Testis (tissue), 3 donors: ENCODE data around the gene GNAS-AS1. TPM values are rescaled to one million over a fixed set of nuclear protein-coding genes. Genes with fewer than 3 reads are reported as not detected.

Experiments used
- DNase-seq: peaks from one replicate; pipeline ENCODE4 v3.0.0-alpha.2; 2019
- H3K27ac ChIP-seq, 2 donors: fragments of 200-600 bp; sonication (generic); one replicate each; pipeline ENCODE4 v1.5.1; 2019
- H3K27me3 ChIP-seq: fragments of 200-600 bp; sonication (generic); one replicate; pipeline ENCODE4 v1.5.1; 2019
- H3K36me3 ChIP-seq: fragments of 200-600 bp; sonication (generic); one replicate; pipeline ENCODE4 v1.5.1; 2017; ENCODE audit warnings: low read depth; ENCODE audit errors: missing control alignments
- H3K4me1 ChIP-seq: fragments of 200-600 bp; sonication (generic); one replicate; pipeline ENCODE4 v1.5.1; 2019
- H3K4me3 ChIP-seq, 2 donors: fragments of 200-600 bp; sonication (generic); one replicate each; pipeline ENCODE4 v1.5.1; 2017 to 2019
- H3K9me3 ChIP-seq: fragments of 200-600 bp; sonication (generic); one replicate; pipeline ENCODE4 v1.5.1; 2017
- CTCF ChIP-seq, 3 experiments: fragments of 450-650 bp in 2 of 3; fragments of 200-600 bp in 1 of 3; sonication (generic) in 1 of 3; IDR thresholded peaks; one replicate each; pipeline ENCODE4 v1.5.1; 2016 to 2019; ENCODE audit warnings: antibody characterized with exemption in 3 of 3, mild to moderate bottlenecking in 2 of 3, moderate library complexity in 1 of 3
- POLR2A ChIP-seq: fragments of 450-650 bp; IDR thresholded peaks from one replicate; pipeline ENCODE4 v1.6.1; 2017; ENCODE audit warnings: antibody characterized with exemption, mild to moderate bottlenecking, moderate library complexity
- WGBS, 2 donors: methylation state at CpG; one replicate each; pipeline ENCODE4 v1.1.5; 2018; 5-methylcytosine and 5-hydroxymethylcytosine counted together
- intact Hi-C: fragments of 100-400 bp; cut with DNase I; formaldehyde crosslinking; loops from one replicate; pipeline ENCODE4 v1.15.1; 2023; ENCODE audit warnings: low total_unique reads
- polyA plus RNA-seq: library from polyadenylated mRNA; stranded (reverse); fragments of 350-450 nt; fragmentation: Illumina TruSeq; extraction: RNeasy Lipid Tissue Mini Kit (QIAGEN cat#74804); gene quantifications from one replicate; pipeline ENCODE4 v1.2.3, GENCODE V29; 2014; ENCODE audit warnings: low read depth, low replicate concordance; ENCODE audit not compliant: insufficient read depth
- total RNA-seq, 2 donors: library from RNA; depleted of rRNA; stranded (reverse); fragments of >200 nt; gene quantifications; one replicate each; pipeline ENCODE4 v1.2.3, GENCODE V29; 2016

GNAS-AS1 gene
- total and polyA plus RNA-seq, 3 donors from 2014 or later, result 1.1 to 4.4 (median 3.5) TPM

- DNase-seq, result no peak
- 78 to 81% methylated on average over 21 to 22 of the region's 22 CpGs for WGBS, 2 donors
- TF ChIP-seq POLR2A, result no peak
- no peak for TF ChIP-seq CTCF (IDR thresholded peaks at IDR 0.05)
- Histone ChIP-seq H3K36me3 (no peaks in the 10 kb centered on the region), H3K27me3 (no peaks in the 10 kb centered on the region), H3K4me1 (no peaks in the 10 kb centered on the region), H3K9me3 (no peaks in the 10 kb centered on the region), H3K4me3 (no peak overlapping the region), H3K27ac (no peak overlapping the region)
- intact Hi-C loops, result no loop called here
Measured at GRCh38 chr20:58800134-58800871, 50.4 kb downstream of the GNAS-AS1 start.

GRCh38 chr20:58797371-58798338 lies 53.0 kb downstream of the GNAS-AS1 start:
- H3K4me3 ChIP-seq, result no peak overlapping the region
- intact Hi-C loops, result no loop called here
- no peak for DNase-seq
- H3K9me3 ChIP-seq, result no peaks in the 10 kb centered on the region
- TF ChIP-seq POLR2A (no peak), CTCF (IDR thresholded peaks at IDR 0.05) (no peak)
- no peaks in the 10 kb centered on the region for H3K36me3 ChIP-seq
- no peaks in the 10 kb centered on the region for H3K27me3 ChIP-seq
- WGBS, 2 donors, result 90 to 91% methylated on average over 24 to 26 of the region's 26 CpGs
- H3K27ac ChIP-seq, result no peak overlapping the region
- H3K4me1 ChIP-seq, result no peaks in the 10 kb centered on the region

- intact Hi-C loops, result no loop called here
- WGBS, 2 donors, result 94 to 96% methylated on average over 6 of the region's 6 CpGs
- no peaks in the 10 kb centered on the region for H3K4me1 ChIP-seq
- no peak overlapping the region for H3K4me3 ChIP-seq
- TF ChIP-seq CTCF (IDR thresholded peaks at IDR 0.05) (no peak), POLR2A (no peak)
- no peaks in the 10 kb centered on the region for H3K9me3 ChIP-seq
- no peak for DNase-seq
- no peaks in the 10 kb centered on the region for H3K36me3 ChIP-seq
- H3K27ac ChIP-seq, result no peak overlapping the region
- H3K27me3 ChIP-seq, result no peaks in the 10 kb centered on the region
Measured at GRCh38 chr20:58795923-58796245, 54.8 kb downstream of the GNAS-AS1 start.

- no peak for TF ChIP-seq POLR2A
- no peak for TF ChIP-seq CTCF (IDR thresholded peaks at IDR 0.05)
- 86 to 94% methylated on average over 10 to 20 of the region's 20 CpGs for WGBS, 2 donors
Measured at GRCh38 chr20:58795181-58795922, 55.4 kb downstream of the GNAS-AS1 start.

More at GRCh38 chr20:58795181-58795922, 55.4 kb downstream of the GNAS-AS1 start:
- Histone ChIP-seq H3K4me3 (no peak overlapping the region), H3K36me3 (no peaks in the 10 kb centered on the region), H3K4me1 (no peaks in the 10 kb centered on the region), H3K27me3 (no peaks in the 10 kb centered on the region), H3K27ac (no peak overlapping the region), H3K9me3 (no peaks in the 10 kb centered on the region)
- no peak for DNase-seq
- intact Hi-C loops, result no loop called here
